GM23338 (cell line): ENCODE results near the gene SLC26A11.

Experiments
- CREB1 ChIP-seq: fragments of 250-450 bp; sonication (Bioruptor Pico); IDR thresholded peaks from 2 replicates; pipeline ENCODE4 v1.5.0; 2020; ENCODE audit warnings: low read depth, mild to moderate bottlenecking, moderate library complexity
- CTCF ChIP-seq, 2 experiments: fragments of 200-600 bp in 1 of 2; sonication (generic) in 1 of 2; conservative IDR thresholded peaks; 2 replicates each; pipeline versions ENCODE4 v1.5.1 to v1.6.1; 2016 to 2017; ENCODE audit warnings: antibody characterized with exemption in 2 of 2, low read depth in 2 of 2, mild to moderate bottlenecking in 2 of 2, moderate library complexity in 1 of 2
- ETS1 ChIP-seq: IDR thresholded peaks from 2 replicates; pipeline ENCODE4 v1.6.1; 2016; ENCODE audit warnings: antibody characterized with exemption
- EZH2 ChIP-seq: fragments of 200-600 bp; sonication (generic); IDR thresholded peaks from one replicate; pipeline ENCODE4 v1.8.0; 2017; ENCODE audit warnings: antibody characterized with exemption, mild to moderate bottlenecking, low read depth; ENCODE audit not compliant: unreplicated experiment
- EZH2phosphoT487 ChIP-seq: fragments of 200-600 bp; sonication (generic); IDR thresholded peaks from one replicate; pipeline ENCODE4 v1.8.1; 2018; ENCODE audit warnings: antibody characterized with exemption; ENCODE audit not compliant: unreplicated experiment
- JUNB ChIP-seq: IDR thresholded peaks from one replicate; pipeline ENCODE4 v1.6.1; 2016; ENCODE audit warnings: antibody characterized with exemption; ENCODE audit not compliant: unreplicated experiment
- NANOG ChIP-seq: IDR thresholded peaks from 2 replicates; pipeline ENCODE4 v1.6.1; 2016; ENCODE audit warnings: antibody characterized with exemption, borderline replicate concordance
- POLR2AphosphoS5 ChIP-seq: IDR thresholded peaks from 2 replicates; pipeline ENCODE4 v1.6.1; 2016; ENCODE audit warnings: antibody characterized with exemption, low read depth
- REST ChIP-seq: IDR thresholded peaks from one replicate; pipeline ENCODE4 v1.6.1; 2018; ENCODE audit warnings: antibody characterized with exemption; ENCODE audit not compliant: unreplicated experiment
- ZNF114 ChIP-seq: fragments of 250-450 bp; sonication (Bioruptor Pico); IDR thresholded peaks from 2 replicates; pipeline ENCODE4 v1.5.0; 2020; ENCODE audit warnings: mild to moderate bottlenecking, moderate library complexity
- ZNF331 ChIP-seq: fragments of 250-450 bp; sonication (Bioruptor Pico); IDR thresholded peaks from 2 replicates; pipeline ENCODE4 v1.5.0; 2020; ENCODE audit warnings: low read depth, mild to moderate bottlenecking, moderate library complexity

GRCh38 chr17:80260069-80260535, 39.9 kb downstream of the SLC26A11 start:
- no peak for TF ChIP-seq EZH2
- TF ChIP-seq REST: peak; percentile 72
- TF ChIP-seq POLR2AphosphoS5: no peak
- TF ChIP-seq CTCF (conservative IDR thresholded peaks at IDR 0.05; ENCODE audit: low read depth in 2 of 2): no peak
- TF ChIP-seq ZNF331 (CRISPR knock-in tag): no peak
- no peak for TF ChIP-seq ZNF114
- TF ChIP-seq EZH2phosphoT487: no peak
- no peak for TF ChIP-seq NANOG
- peak; percentile 26; the same call in 1 of the 2 replicates for TF ChIP-seq CREB1 (CRISPR knock-in tag)
- TF ChIP-seq JUNB: no peak
- TF ChIP-seq ETS1: no peak
